Measurements from ENCODE around the gene ZNF217. TPM values are rescaled to one million over a fixed set of nuclear protein-coding genes. Genes with fewer than 3 reads are reported as not detected.
A peak's percentile ranks its signal among the peaks of the same experiment; 100 is the strongest.
"Not testable (repeated sequence)": the region's sequence is repeated elsewhere in the genome, so short reads cannot be mapped to it uniquely, and the experiment has no call there.

The ZNF217 gene
- total RNA-seq, 4 donors from 2014 or later: 31.2 to 64.8 (median 46.7) TPM

DNA sequence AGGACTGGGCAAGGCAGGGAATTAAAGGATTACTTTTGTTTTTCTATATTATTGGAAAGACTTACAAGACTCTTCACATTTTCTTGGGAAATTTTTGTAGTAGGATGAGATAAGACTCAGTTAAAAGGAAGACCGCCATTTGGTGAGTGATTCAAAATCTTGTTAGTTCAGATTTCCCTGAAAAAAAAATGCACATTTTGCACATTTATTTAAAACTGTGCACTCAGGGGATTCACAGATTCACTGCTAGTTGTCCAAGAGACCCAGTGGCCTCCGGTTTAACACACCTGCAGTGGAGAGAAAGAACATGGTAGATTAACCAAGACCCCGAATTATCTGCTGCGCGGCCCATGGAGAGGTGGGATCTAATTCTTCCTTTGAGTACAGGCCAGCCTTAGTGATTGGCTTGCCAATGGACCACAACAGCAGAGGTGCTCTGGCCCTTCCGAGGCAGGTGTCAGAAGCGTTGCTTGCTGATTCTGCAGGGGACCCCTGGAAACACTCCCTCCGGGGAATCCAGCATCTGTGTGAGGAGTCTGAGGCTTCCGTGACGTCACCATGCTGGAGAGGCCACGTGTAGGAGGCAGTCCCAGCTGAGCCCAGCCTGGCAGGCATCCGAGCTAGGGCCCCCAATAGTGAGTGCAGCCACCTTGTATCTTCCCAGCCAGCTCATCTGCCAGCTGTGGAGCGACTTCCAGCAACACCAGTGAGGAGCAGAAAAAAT, 68.9 kb downstream of the ZNF217 start:
- DNase-seq (ENCODE audit: low spot score in 2 of 2): peak in 1 of 2 donors; percentile 40
- H3K4me1 ChIP-seq: no peaks in the 10 kb centered on the region
- H3K27ac ChIP-seq: no peak overlapping the region
- no peak overlapping the region for H3K4me3 ChIP-seq
- TF ChIP-seq POLR2A (IDR thresholded peaks at IDR 0.05) (no peak), EP300 (IDR thresholded peaks at IDR 0.05) (no peak), POLR2AphosphoS5 (IDR thresholded peaks at IDR 0.05) (no peak)
- TF ChIP-seq, protein P1, sequence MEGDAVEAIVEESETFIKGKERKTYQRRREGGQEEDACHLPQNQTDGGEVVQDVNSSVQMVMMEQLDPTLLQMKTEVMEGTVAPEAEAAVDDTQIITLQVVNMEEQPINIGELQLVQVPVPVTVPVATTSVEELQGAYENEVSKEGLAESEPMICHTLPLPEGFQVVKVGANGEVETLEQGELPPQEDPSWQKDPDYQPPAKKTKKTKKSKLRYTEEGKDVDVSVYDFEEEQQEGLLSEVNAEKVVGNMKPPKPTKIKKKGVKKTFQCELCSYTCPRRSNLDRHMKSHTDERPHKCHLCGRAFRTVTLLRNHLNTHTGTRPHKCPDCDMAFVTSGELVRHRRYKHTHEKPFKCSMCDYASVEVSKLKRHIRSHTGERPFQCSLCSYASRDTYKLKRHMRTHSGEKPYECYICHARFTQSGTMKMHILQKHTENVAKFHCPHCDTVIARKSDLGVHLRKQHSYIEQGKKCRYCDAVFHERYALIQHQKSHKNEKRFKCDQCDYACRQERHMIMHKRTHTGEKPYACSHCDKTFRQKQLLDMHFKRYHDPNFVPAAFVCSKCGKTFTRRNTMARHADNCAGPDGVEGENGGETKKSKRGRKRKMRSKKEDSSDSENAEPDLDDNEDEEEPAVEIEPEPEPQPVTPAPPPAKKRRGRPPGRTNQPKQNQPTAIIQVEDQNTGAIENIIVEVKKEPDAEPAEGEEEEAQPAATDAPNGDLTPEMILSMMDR (IDR thresholded peaks at IDR 0.05): no peak
- 75% methylated on average over 13 of the region's 13 CpGs for WGBS
- H3K9me3 ChIP-seq: no peaks in the 10 kb centered on the region
- no peaks in the 10 kb centered on the region for H3K27me3 ChIP-seq
- H3K36me3 ChIP-seq: no peaks in the 10 kb centered on the region

DNA sequence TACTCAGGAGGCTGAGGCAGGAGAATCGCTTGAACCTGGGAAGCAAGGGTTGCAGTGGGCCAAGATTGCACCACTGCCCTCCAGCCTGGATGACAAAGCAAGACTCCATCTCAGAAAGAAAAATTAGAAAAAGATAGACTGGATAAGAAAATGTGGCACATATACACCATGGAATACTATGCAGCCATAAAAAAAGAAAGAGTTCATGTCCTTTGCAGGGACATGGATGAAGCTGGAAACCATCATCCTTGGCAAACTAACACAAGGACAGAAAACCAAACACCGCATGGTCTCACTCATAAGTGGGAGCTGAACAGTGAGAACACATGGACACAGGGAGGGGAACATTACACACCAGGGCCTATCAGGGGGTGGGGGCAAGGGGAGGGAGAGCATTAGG, 70.0 kb downstream of the ZNF217 start:
- not testable (repeated sequence) for H3K4me1 ChIP-seq, H3K27me3 ChIP-seq, H3K36me3 ChIP-seq, H3K9me3 ChIP-seq, H3K4me3 ChIP-seq, H3K27ac ChIP-seq
- DNase-seq (ENCODE audit: low spot score in 2 of 2): peak in 1 of 2 donors; percentile 24
- 86% methylated on average over 2 of the region's 2 CpGs for WGBS

DNA sequence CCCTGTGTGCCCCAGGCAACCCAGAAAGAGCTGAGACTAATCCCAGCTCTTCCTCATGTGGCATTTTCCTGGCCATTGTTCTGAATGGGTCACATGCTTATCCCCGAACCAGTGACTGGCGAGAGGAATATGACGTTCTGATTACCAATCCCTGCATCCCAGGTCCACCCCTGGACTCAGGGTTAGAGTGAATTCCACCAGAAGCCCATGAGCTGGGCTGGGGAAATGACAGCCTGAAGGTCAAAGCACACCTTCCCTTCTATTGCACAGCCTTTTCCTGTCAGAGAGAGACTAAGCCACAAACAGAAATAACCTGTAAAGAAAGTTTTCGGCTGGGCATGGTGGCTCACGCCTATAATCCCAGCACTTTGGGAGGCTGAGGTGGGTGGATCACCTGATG, 70.9 kb downstream of the ZNF217 start:
- Histone ChIP-seq H3K4me3 (no peak overlapping the region), H3K36me3 (no peaks in the 10 kb centered on the region), H3K27me3 (no peaks in the 10 kb centered on the region), H3K27ac (no peak overlapping the region), H3K4me1 (no peaks in the 10 kb centered on the region), H3K9me3 (no peaks in the 10 kb centered on the region)
- WGBS: 83% methylated on average over 5 of the region's 5 CpGs
- TF ChIP-seq POLR2A (IDR thresholded peaks at IDR 0.05): no peak
- no peak for TF ChIP-seq EP300 (IDR thresholded peaks at IDR 0.05)
- no peak for TF ChIP-seq POLR2AphosphoS5 (IDR thresholded peaks at IDR 0.05)
- TF ChIP-seq, protein P1 (IDR thresholded peaks at IDR 0.05): no peak
- DNase-seq (ENCODE audit: low spot score in 2 of 2): no peak

DNA sequence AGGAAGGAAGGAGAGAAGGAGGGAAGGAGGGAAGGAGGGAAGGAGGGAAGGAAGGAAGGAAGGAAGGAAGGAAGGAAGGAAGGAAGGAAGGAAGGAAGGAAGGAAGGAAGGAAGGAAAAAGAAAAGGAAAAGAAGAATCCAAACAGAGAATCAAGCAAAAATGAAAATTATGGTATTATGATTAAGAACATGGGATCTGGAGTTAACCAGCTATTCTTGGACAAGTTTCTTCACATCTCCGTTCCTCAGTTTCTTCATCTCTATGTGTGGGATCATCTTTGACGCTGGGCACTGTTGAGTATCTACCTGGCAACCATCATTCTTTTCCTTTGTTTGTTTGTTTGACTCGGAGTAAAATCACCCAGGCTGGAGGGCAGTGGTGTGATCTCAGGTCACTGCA, 71.6 kb downstream of the ZNF217 start:
- no peaks in the 10 kb centered on the region for H3K9me3 ChIP-seq
- H3K27me3 ChIP-seq: no peaks in the 10 kb centered on the region
- 98% methylated on average over 3 of the region's 3 CpGs for WGBS
- no peak for DNase-seq (ENCODE audit: low spot score in 2 of 2)
- H3K27ac ChIP-seq: no peak overlapping the region
- H3K4me1 ChIP-seq: no peaks in the 10 kb centered on the region
- H3K4me3 ChIP-seq: no peak overlapping the region
- TF ChIP-seq EP300 (IDR thresholded peaks at IDR 0.05) (no peak), POLR2AphosphoS5 (IDR thresholded peaks at IDR 0.05) (no peak)
- TF ChIP-seq, protein P1 (IDR thresholded peaks at IDR 0.05): no peak
- no peaks in the 10 kb centered on the region for H3K36me3 ChIP-seq

DNA sequence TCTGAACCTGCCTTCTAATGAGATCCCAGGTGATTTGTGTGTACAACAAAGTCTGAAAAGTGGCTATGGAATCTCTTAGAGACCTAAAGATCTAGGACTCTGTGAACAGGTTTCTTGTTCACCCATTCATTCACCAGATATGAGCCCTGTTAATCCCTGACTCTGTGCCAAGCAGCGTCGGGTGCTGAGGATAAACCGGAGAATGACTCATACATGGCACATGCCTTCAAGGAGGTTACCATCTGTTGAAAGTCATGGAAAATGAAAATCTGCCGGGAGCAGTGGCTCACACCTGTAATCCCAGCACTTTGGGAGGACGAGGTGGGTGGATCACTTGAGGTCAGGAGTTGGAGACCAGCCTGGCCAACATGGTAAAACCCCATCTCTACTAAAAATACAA, 72.2 kb downstream of the ZNF217 start:
- 57% methylated on average over 5 of the region's 5 CpGs for WGBS
- H3K9me3 ChIP-seq, H3K36me3 ChIP-seq, H3K27me3 ChIP-seq, H3K4me3 ChIP-seq, H3K4me1 ChIP-seq, H3K27ac ChIP-seq: not testable (repeated sequence)
- DNase-seq (ENCODE audit: low spot score in 2 of 2): peak in 1 of 2 donors; percentile 24

DNA sequence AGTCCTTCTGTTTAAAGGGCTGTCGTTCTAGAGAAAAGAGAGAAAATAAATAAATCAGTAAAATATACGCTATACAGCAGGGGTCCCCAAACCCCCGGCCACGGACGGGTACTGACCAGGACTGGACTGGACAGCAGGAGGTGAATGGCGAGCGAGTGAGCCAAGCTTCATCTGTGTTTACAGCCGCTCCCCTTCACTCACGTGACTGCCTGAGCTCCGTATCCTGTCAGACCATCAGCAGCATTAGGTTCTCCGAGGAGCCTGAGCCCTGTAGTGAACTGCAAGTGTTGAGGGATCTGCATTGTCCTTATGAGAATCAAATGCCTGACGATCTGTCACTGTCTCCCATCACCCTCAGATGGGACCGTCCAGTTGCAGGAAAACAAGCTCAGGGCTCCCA, 76.5 kb downstream of the ZNF217 start:
- Histone ChIP-seq H3K27me3 (no peaks in the 10 kb centered on the region), H3K9me3 (no peaks in the 10 kb centered on the region), H3K4me1 (no peaks in the 10 kb centered on the region), H3K36me3 (no peaks in the 10 kb centered on the region), H3K4me3 (no peak overlapping the region), H3K27ac (no peak overlapping the region)
- WGBS: 85% methylated on average over 13 of the region's 13 CpGs
- DNase-seq (ENCODE audit: low spot score in 2 of 2): peak in 1 of 2 donors; percentile 32
- TF ChIP-seq POLR2AphosphoS5 (IDR thresholded peaks at IDR 0.05) (no peak), EP300 (IDR thresholded peaks at IDR 0.05) (no peak), POLR2A (IDR thresholded peaks at IDR 0.05) (no peak)
- TF ChIP-seq, protein P1 (IDR thresholded peaks at IDR 0.05): no peak
